B cell (primary cell): ENCODE measurements around the gene PET100. TPM values are rescaled to one million over a fixed set of nuclear protein-coding genes. Genes with fewer than 3 reads are reported as not detected.

Experiments
- ATAC-seq: fragments of 200-7000 bp; cut with Tn5 transposase; one replicate; pipeline ENCODE4 v1.10.0; 2021; ENCODE audit warnings: low read depth, mild to moderate bottlenecking, moderate number of reproducible peaks, moderate library complexity
- CTCF ChIA-PET: fragments of 350-600 bp; sonication (Branson Sonifier 250); formaldehyde crosslinking; loops from one replicate; lab custom pipeline; 2021; ENCODE audit warnings: antibody characterized with exemption, inconsistent platforms; lab: Charles Lee
- POLR2A ChIA-PET: fragments of 350-600 bp; sonication (Branson Sonifier 250); formaldehyde crosslinking; loops from one replicate; lab custom pipeline; 2021; ENCODE audit warnings: antibody characterized with exemption; lab: Charles Lee
- DNase-seq: peaks from one replicate; pipeline ENCODE4 v3.0.0; 2013
- H2AFZ ChIP-seq: 2 replicates; pipeline ENCODE4 v1.6.1; 2012; ENCODE audit warnings: mild to moderate bottlenecking, low read depth, low read length; ENCODE audit not compliant: insufficient read depth, poor library complexity, severe bottlenecking
- H3K27ac ChIP-seq, 2 donors: 1 replicate in 1 of 2; 2 replicates in 1 of 2; pipeline ENCODE4 v1.5.1; 2012 to 2013; ENCODE audit warnings: low read length in 2 of 2, mild to moderate bottlenecking in 2 of 2, moderate library complexity in 1 of 2
- H3K27me3 ChIP-seq, 4 experiments: fragments of 200-600 bp in 1 of 4; sonication (generic) in 1 of 4; replicated peaks in 1 of 4; 1 replicate in 2 of 4; 2 replicates in 2 of 4; pipeline versions ENCODE4 v1.6.1 to v1.7.0; 2013 to 2016; ENCODE audit warnings: low read length in 3 of 4, mild to moderate bottlenecking in 2 of 4, mixed read lengths in 1 of 4, moderate library complexity in 1 of 4; ENCODE audit not compliant: insufficient read depth in 4 of 4, control insufficient read depth in 3 of 4; ENCODE audit errors: control extremely low read depth in 1 of 4
- H3K36me3 ChIP-seq, 2 experiments: replicated peaks in 1 of 2; 1 replicate in 1 of 2; 2 replicates in 1 of 2; pipeline versions ENCODE4 v1.6.1 to v1.7.1; 2013; ENCODE audit warnings: low read length in 1 of 2; ENCODE audit not compliant: insufficient read depth in 2 of 2, control insufficient read depth in 1 of 2; ENCODE audit errors: control extremely low read depth in 1 of 2, extremely low read depth in 1 of 2
- H3K4me1 ChIP-seq, 2 donors: fragments of 200-600 bp in 1 of 2; sonication (generic) in 1 of 2; 1 replicate in 1 of 2; 2 replicates in 1 of 2; pipeline versions ENCODE4 v1.5.1 to v1.6.1; 2013 to 2017; ENCODE audit warnings: low read length in 2 of 2; ENCODE audit not compliant: control insufficient read depth in 2 of 2, insufficient read depth in 2 of 2
- H3K4me2 ChIP-seq: replicated peaks from 2 replicates; pipeline ENCODE3; 2012; ENCODE audit warnings: mild to moderate bottlenecking, low read depth, low read length; ENCODE audit not compliant: poor library complexity, severe bottlenecking
- H3K4me3 ChIP-seq, 5 experiments: fragments of 200-600 bp in 1 of 5; sonication (generic) in 1 of 5; 1 replicate in 3 of 5; 2 replicates in 2 of 5; pipeline versions ENCODE4 v1.5.1 to v1.7.0; 2011 to 2016; ENCODE audit warnings: low read length in 4 of 5, mild to moderate bottlenecking in 4 of 5, low read depth in 2 of 5, control low read depth in 1 of 5, moderate library complexity in 1 of 5; ENCODE audit not compliant: insufficient read depth in 1 of 5; ENCODE audit errors: control extremely low read depth in 1 of 5, extremely low read depth in 1 of 5
- H3K79me2 ChIP-seq: fragments of 200-600 bp; sonication (generic); one replicate; pipeline ENCODE4 v1.6.0; 2016; ENCODE audit warnings: low read length; ENCODE audit not compliant: control insufficient read depth, insufficient read depth
- H3K9ac ChIP-seq: fragments of 200-600 bp; sonication (generic); 2 replicates; pipeline ENCODE4 v1.6.1; 2017; ENCODE audit warnings: mild to moderate bottlenecking, low read length, moderate library complexity
- H3K9me3 ChIP-seq, 3 donors: one replicate each; pipeline versions ENCODE4 v1.6.1 to v1.7.1; 2013; ENCODE audit warnings: low read length in 2 of 3; ENCODE audit not compliant: control insufficient read depth in 2 of 3, insufficient read depth in 1 of 3; ENCODE audit errors: control extremely low read depth in 1 of 3
- H4K20me1 ChIP-seq: 2 replicates; pipeline ENCODE4 v1.6.0; 2012; ENCODE audit warnings: mild to moderate bottlenecking, low read length; ENCODE audit not compliant: insufficient read depth, control insufficient read depth, poor library complexity, severe bottlenecking
- H3K27ac Mint-ChIP-seq: one replicate; pipeline ENCODE4 v1.8.0; 2021; ENCODE audit warnings: mixed read lengths
- H3K27me3 Mint-ChIP-seq: one replicate; pipeline ENCODE4 v1.8.0; 2021; ENCODE audit warnings: mixed read lengths
- H3K4me1 Mint-ChIP-seq: one replicate; pipeline ENCODE4 v1.8.0; 2021; ENCODE audit warnings: mixed read lengths
- H3K4me3 Mint-ChIP-seq: one replicate; pipeline ENCODE4 v1.8.0; 2021; ENCODE audit warnings: mixed read lengths
- H3K9me3 Mint-ChIP-seq: one replicate; pipeline ENCODE4 v1.8.0; 2022; ENCODE audit warnings: mixed read lengths; ENCODE audit not compliant: insufficient read depth
- EZH2 ChIP-seq: IDR thresholded peaks from 2 replicates; pipeline ENCODE4 v1.6.1; 2012; ENCODE audit warnings: borderline replicate concordance, low read depth, mild to moderate bottlenecking, moderate library complexity, low read length; ENCODE audit not compliant: insufficient read depth, poor library complexity, severe bottlenecking
- WGBS: methylation state at CpG from one replicate; pipeline ENCODE4 v1.1.5; 2013; ENCODE audit warnings: missing lambda C conversion rate; ENCODE audit not compliant: insufficient coverage; 5-methylcytosine and 5-hydroxymethylcytosine counted together
- intact Hi-C: fragments of 100-400 bp; cut with micrococcal nuclease; formaldehyde crosslinking; loops from one replicate; pipeline ENCODE4 v1.10.0; 2022
- polyA plus RNA-seq: library from polyadenylated mRNA; depleted of rRNA; stranded (reverse); fragments of >200 nt; gene quantifications from 2 replicates; pipeline ENCODE4 v1.2.3, GENCODE V29; 2012
- total RNA-seq, 2 donors: library from RNA; stranded (reverse); fragments of 120-200 nt in 1 of 2; gene quantifications; 1 replicate in 1 of 2; 2 replicates in 1 of 2; pipeline versions ENCODE4 v1.2.3 to v1.2.4, GENCODE V29; 2013 to 2022
- TF ChIP-seq, protein P1 (sequence below): fragments of 200-600 bp; IDR thresholded peaks from one replicate; pipeline ENCODE4 v1.8.0; 2022; ENCODE audit warnings: antibody characterized with exemption, mild to moderate bottlenecking

PET100 gene
- total and polyA plus RNA-seq, 2 donors (not counting 1 experiment from before 2014, with no cell fraction given), result 31.3 to 100 TPM

DNA sequence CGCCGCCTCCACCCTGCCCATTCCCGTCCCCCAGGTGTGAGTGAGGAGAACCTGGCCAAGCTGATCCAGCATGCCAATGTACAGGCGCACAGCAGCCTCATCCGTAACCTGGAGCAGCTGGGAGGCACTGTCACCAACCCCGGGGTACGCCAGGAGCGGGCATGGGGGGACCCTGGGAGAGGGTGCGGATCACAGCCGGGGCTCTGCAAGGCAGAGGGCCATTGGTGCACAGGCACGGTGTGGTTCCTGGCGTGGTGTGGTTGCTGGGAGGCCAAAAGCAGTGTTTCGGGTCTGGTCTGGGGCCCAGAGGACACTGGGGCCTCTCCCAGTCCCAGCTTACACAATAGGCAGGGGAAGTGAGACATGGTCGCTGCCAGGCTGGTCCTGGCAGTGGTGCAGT is 15.6 kb downstream of the PET100 start:
- no peak overlapping the region for H3K4me3 Mint-ChIP-seq
- peaks cover 40% of the 10 kb centered on the region for H4K20me1 ChIP-seq
- H3K79me2 ChIP-seq, result peaks cover 3% of the 10 kb centered on the region
- DNase-seq (no peak), ATAC-seq (no peak)
- no peaks in the 10 kb centered on the region for H3K27me3 Mint-ChIP-seq
- no peaks in the 10 kb centered on the region for H3K9me3 Mint-ChIP-seq
- no peak overlapping the region for H3K4me2 ChIP-seq
- H3K27ac ChIP-seq, result no peak overlapping the region
- peaks cover 2% of the 10 kb centered on the region for H3K4me1 Mint-ChIP-seq
- no peaks in the 10 kb centered on the region for H3K27me3 ChIP-seq
- intact Hi-C loops, result no loop called here
- 89% methylated on average over 13 of the region's 14 CpGs for WGBS
- H2AFZ ChIP-seq, result no peak overlapping the region
- ChIA-PET CTCF (no interaction called here), POLR2A (no interaction called here)
- H3K4me1 ChIP-seq, result no peaks in the 10 kb centered on the region
- H3K9ac ChIP-seq, result no peak overlapping the region
- H3K36me3 ChIP-seq, result peaks cover 0 to 45% of the 10 kb centered on the region in 2 experiments
- H3K4me3 ChIP-seq, result no peak overlapping the region
- no peak for TF ChIP-seq EZH2
- TF ChIP-seq, protein P1, sequence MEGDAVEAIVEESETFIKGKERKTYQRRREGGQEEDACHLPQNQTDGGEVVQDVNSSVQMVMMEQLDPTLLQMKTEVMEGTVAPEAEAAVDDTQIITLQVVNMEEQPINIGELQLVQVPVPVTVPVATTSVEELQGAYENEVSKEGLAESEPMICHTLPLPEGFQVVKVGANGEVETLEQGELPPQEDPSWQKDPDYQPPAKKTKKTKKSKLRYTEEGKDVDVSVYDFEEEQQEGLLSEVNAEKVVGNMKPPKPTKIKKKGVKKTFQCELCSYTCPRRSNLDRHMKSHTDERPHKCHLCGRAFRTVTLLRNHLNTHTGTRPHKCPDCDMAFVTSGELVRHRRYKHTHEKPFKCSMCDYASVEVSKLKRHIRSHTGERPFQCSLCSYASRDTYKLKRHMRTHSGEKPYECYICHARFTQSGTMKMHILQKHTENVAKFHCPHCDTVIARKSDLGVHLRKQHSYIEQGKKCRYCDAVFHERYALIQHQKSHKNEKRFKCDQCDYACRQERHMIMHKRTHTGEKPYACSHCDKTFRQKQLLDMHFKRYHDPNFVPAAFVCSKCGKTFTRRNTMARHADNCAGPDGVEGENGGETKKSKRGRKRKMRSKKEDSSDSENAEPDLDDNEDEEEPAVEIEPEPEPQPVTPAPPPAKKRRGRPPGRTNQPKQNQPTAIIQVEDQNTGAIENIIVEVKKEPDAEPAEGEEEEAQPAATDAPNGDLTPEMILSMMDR, result no peak
- H3K27ac Mint-ChIP-seq, result no peak overlapping the region
- H3K9me3 ChIP-seq, result peaks cover 0 to 7% (median 0%) of the 10 kb centered on the region in 3 donors

DNA sequence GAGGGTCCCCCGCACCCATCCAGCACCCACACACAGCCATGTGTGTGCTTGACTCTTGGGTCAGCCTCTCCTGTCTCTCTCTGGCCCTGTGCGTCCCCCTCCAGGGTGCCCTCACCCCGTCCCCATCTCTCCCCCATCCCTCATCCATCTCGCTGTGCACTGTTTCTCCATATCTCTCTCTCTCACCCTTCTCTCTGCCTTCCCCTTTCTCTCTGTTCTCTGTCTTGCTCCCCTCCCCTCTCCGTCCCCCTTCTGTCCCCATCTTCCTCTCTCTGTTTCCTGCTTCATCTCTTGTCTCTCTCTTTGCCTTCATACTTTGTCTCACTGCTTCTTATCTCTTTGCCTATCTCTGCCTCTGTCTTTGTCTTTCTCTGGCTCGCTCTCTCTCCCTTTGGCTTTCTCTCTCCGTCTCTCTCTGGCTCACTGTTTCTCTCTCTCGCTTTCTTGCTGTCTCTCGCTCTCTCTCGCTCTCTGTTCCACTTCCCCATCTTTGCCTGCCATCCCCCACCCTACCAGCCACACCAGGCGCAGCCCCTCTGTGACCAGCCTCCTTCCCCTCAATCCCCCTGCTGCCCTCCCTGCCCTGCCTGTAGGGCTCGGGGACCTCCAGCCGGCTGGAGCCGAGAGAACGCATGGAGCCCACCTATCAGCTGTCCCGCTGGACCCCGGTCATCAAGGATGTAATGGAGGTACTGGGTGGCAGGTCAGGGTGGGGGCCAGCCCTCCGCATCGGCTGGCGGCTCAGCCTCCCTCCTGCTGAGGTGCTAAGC is 16.2 kb downstream of the PET100 start:
- H3K4me3 ChIP-seq, result no peak overlapping the region
- H3K27ac ChIP-seq, result no peak overlapping the region
- H4K20me1 ChIP-seq, result peaks cover 33% of the 10 kb centered on the region
- TF ChIP-seq, protein P1, result no peak
- no peak for TF ChIP-seq EZH2
- intact Hi-C loops, result no loop called here
- no peaks in the 10 kb centered on the region for H3K79me2 ChIP-seq
- ChIA-PET CTCF (no interaction called here), POLR2A (no interaction called here)
- no peak overlapping the region for H2AFZ ChIP-seq
- no peaks in the 10 kb centered on the region for H3K27me3 ChIP-seq
- ATAC-seq, result no peak
- no peak overlapping the region for H3K4me2 ChIP-seq
- H3K9me3 Mint-ChIP-seq, result no peaks in the 10 kb centered on the region
- WGBS, result 90% methylated on average over 15 of the region's 20 CpGs
- H3K27me3 Mint-ChIP-seq, result no peaks in the 10 kb centered on the region
- DNase-seq, result no peak
- H3K27ac Mint-ChIP-seq, result no peak overlapping the region
- no peaks in the 10 kb centered on the region for H3K4me1 Mint-ChIP-seq
- H3K36me3 ChIP-seq, result peaks cover 0 to 41% of the 10 kb centered on the region in 2 experiments
- no peak overlapping the region for H3K9ac ChIP-seq
- peaks cover 0 to 7% (median 0%) of the 10 kb centered on the region in 3 donors for H3K9me3 ChIP-seq
- no peaks in the 10 kb centered on the region for H3K4me1 ChIP-seq
- H3K4me3 Mint-ChIP-seq, result no peak overlapping the region
